Adipocyte (in vitro differentiated cells): ENCODE measurements around the gene FOXC2.

Source experiments
- DNase-seq: peaks from one replicate; pipeline ENCODE4 v3.0.0-alpha.2; 2015; ENCODE audit warnings: low read depth
- H3K27me3 ChIP-seq: replicated peaks from 2 replicates; pipeline ENCODE4 v1.7.0; 2013; ENCODE audit warnings: mild to moderate bottlenecking, low read length, moderate library complexity; ENCODE audit not compliant: control insufficient read depth, insufficient read depth
- H3K36me3 ChIP-seq: 2 replicates; pipeline ENCODE4 v1.7.0; 2013; ENCODE audit warnings: low read length, mild to moderate bottlenecking, moderate library complexity; ENCODE audit not compliant: control insufficient read depth, insufficient read depth, severe bottlenecking
- H3K4me1 ChIP-seq: 2 replicates; pipeline ENCODE4 v1.7.0; 2013; ENCODE audit warnings: mild to moderate bottlenecking, low read length, moderate library complexity; ENCODE audit not compliant: control insufficient read depth, insufficient read depth
- H3K4me3 ChIP-seq: 2 replicates; pipeline ENCODE4 v1.7.0; 2013; ENCODE audit warnings: mild to moderate bottlenecking, low read length, moderate library complexity
- H3K9ac ChIP-seq: 2 replicates; pipeline ENCODE4 v1.7.0; 2013; ENCODE audit warnings: mild to moderate bottlenecking, low read length, moderate library complexity
- H3K9me3 ChIP-seq: 2 replicates; pipeline ENCODE4 v1.7.0; 2013; ENCODE audit warnings: mild to moderate bottlenecking, low read length, moderate library complexity; ENCODE audit not compliant: control insufficient read depth

FOXC2 gene

GRCh38 chr16:86577314-86577971 lies 10.8 kb downstream of the FOXC2 start:
- Histone ChIP-seq H3K4me3 (peak overlapping the region; percentile 83), H3K4me1 (peaks cover 49% of the 10 kb centered on the region), H3K9me3 (no peaks in the 10 kb centered on the region), H3K9ac (peak overlapping the region; percentile 87), H3K36me3 (no peaks in the 10 kb centered on the region), H3K27me3 (peaks cover 3% of the 10 kb centered on the region)
- no peak for DNase-seq

GRCh38 chr16:86578061-86578599 lies 11.5 kb downstream of the FOXC2 start, which contains the start of gene FOXL1:
TSS of gene FOXL1 (plus strand) at chr16:86578549. CDS start at chr16:86578724, 175 bp downstream.
- no peak for DNase-seq
- H3K4me3 ChIP-seq, result peak within 1 kb of the TSS; percentile 83
- no peaks in the 10 kb centered on the region for H3K27me3 ChIP-seq
- H3K4me1 ChIP-seq, result peaks cover 45% of the 10 kb centered on the region
- H3K36me3 ChIP-seq, result no peaks in the 10 kb centered on the region
- no peaks in the 10 kb centered on the region for H3K9me3 ChIP-seq
- H3K9ac ChIP-seq, result peak within 1 kb of the TSS; percentile 87

GRCh38 chr16:86578611-86579267 lies 12.1 kb downstream of the FOXC2 start:
- H3K4me3 ChIP-seq, result peak overlapping the region; percentile 83

GRCh38 chr16:86579268-86580062 lies 12.8 kb downstream of the FOXC2 start:
- H3K9ac ChIP-seq, result peak overlapping the region; percentile 87
- no peaks in the 10 kb centered on the region for H3K27me3 ChIP-seq
- peak overlapping the region; percentile 83 for H3K4me3 ChIP-seq
- no peaks in the 10 kb centered on the region for H3K36me3 ChIP-seq
- no peak for DNase-seq
- H3K4me1 ChIP-seq, result peaks cover 48% of the 10 kb centered on the region
- H3K9me3 ChIP-seq, result no peaks in the 10 kb centered on the region

More at GRCh38 chr16:86578611-86579267, 12.1 kb downstream of the FOXC2 start:
- Histone ChIP-seq H3K4me1 (peaks cover 42% of the 10 kb centered on the region), H3K27me3 (no peaks in the 10 kb centered on the region), H3K9me3 (no peaks in the 10 kb centered on the region), H3K9ac (peak overlapping the region; percentile 87), H3K36me3 (no peaks in the 10 kb centered on the region)
- no peak for DNase-seq

GRCh38 chr16:86580063-86580790 lies 13.6 kb downstream of the FOXC2 start:
- DNase-seq, result no peak
- Histone ChIP-seq H3K9me3 (no peaks in the 10 kb centered on the region), H3K4me1 (peaks cover 51% of the 10 kb centered on the region), H3K27me3 (no peaks in the 10 kb centered on the region), H3K4me3 (peak overlapping the region; percentile 83), H3K36me3 (no peaks in the 10 kb centered on the region), H3K9ac (peak overlapping the region; percentile 87)

GRCh38 chr16:86580791-86581170 lies 14.2 kb downstream of the FOXC2 start:
- H3K4me3 ChIP-seq, result peak overlapping the region; percentile 83
- H3K36me3 ChIP-seq, result no peaks in the 10 kb centered on the region
- no peak for DNase-seq
- H3K9ac ChIP-seq, result peak overlapping the region; percentile 87
- H3K4me1 ChIP-seq, result peaks cover 53% of the 10 kb centered on the region
- no peaks in the 10 kb centered on the region for H3K9me3 ChIP-seq
- no peaks in the 10 kb centered on the region for H3K27me3 ChIP-seq

- peak overlapping the region; percentile 87 for H3K9ac ChIP-seq
- DNase-seq, result no peak
- peaks cover 59% of the 10 kb centered on the region for H3K4me1 ChIP-seq
- no peaks in the 10 kb centered on the region for H3K9me3 ChIP-seq
- H3K4me3 ChIP-seq, result peak overlapping the region; percentile 83
- no peaks in the 10 kb centered on the region for H3K27me3 ChIP-seq
- no peaks in the 10 kb centered on the region for H3K36me3 ChIP-seq
Measured at GRCh38 chr16:86581458-86581857, 14.8 kb downstream of the FOXC2 start.

GRCh38 chr16:86584071-86584685 lies 17.5 kb downstream of the FOXC2 start:
- H3K4me3 ChIP-seq, result no peak overlapping the region
- H3K27me3 ChIP-seq, result no peaks in the 10 kb centered on the region
- H3K9me3 ChIP-seq, result no peaks in the 10 kb centered on the region
- peaks cover 55% of the 10 kb centered on the region for H3K4me1 ChIP-seq
- no peaks in the 10 kb centered on the region for H3K36me3 ChIP-seq
- DNase-seq, result no peak
- H3K9ac ChIP-seq, result no peak overlapping the region

GRCh38 chr16:86584726-86585721 lies 18.4 kb downstream of the FOXC2 start:
- Histone ChIP-seq H3K4me3 (peak overlapping the region; percentile 54), H3K4me1 (peaks cover 51% of the 10 kb centered on the region), H3K27me3 (no peaks in the 10 kb centered on the region), H3K9ac (peak overlapping the region; percentile 78), H3K9me3 (no peaks in the 10 kb centered on the region), H3K36me3 (no peaks in the 10 kb centered on the region)
- peak; percentile 55 for DNase-seq
